Nephron (organoid): ENCODE data around the gene RASIP1.

Experiments
- H3K27ac Mint-ChIP-seq, 3 experiments: 2 replicates each; pipeline ENCODE4 v1.8.0; 2020; ENCODE audit warnings: mixed read lengths in 3 of 3, mild to moderate bottlenecking in 2 of 3, moderate library complexity in 1 of 3
- H3K27me3 Mint-ChIP-seq: 2 replicates; pipeline ENCODE4 v1.8.0; 2021; ENCODE audit warnings: low read depth, mild to moderate bottlenecking, moderate library complexity, mixed read lengths
- H3K36me3 Mint-ChIP-seq: 2 replicates; pipeline ENCODE4 v1.8.0; 2020; ENCODE audit warnings: low read depth, mixed read lengths
- H3K4me1 Mint-ChIP-seq: 2 replicates; pipeline ENCODE4 v1.8.0; 2020; ENCODE audit warnings: mixed read lengths
- H3K4me3 Mint-ChIP-seq, 3 experiments: 2 replicates each; pipeline ENCODE4 v1.8.0; 2020; ENCODE audit warnings: mild to moderate bottlenecking in 3 of 3, mixed read lengths in 3 of 3, moderate library complexity in 2 of 3
- H3K9me3 Mint-ChIP-seq: 2 replicates; pipeline ENCODE4 v1.8.0; 2020; ENCODE audit warnings: mixed read lengths
- CTCF ChIP-seq, 3 experiments: fragments of 200-600 bp; sonication (generic); IDR thresholded peaks; one replicate each; pipeline ENCODE4 v1.5.0; 2021; ENCODE audit warnings: antibody characterized with exemption in 3 of 3; ENCODE audit not compliant: unreplicated experiment in 3 of 3

The RASIP1 gene

GRCh38 chr19:48777720-48778119, 37.3 kb upstream of the RASIP1 start:
- Mint-ChIP-seq H3K27ac (no peak overlapping the region), H3K36me3 (no peaks in the 10 kb centered on the region), H3K4me3 (no peak overlapping the region), H3K27me3 (no peaks in the 10 kb centered on the region), H3K9me3 (no peaks in the 10 kb centered on the region), H3K4me1 (peaks cover 12% of the 10 kb centered on the region)
- no peak for TF ChIP-seq CTCF (IDR thresholded peaks at IDR 0.05; ENCODE audit: unreplicated experiment in 3 of 3)

- Mint-ChIP-seq H3K27me3 (no peaks in the 10 kb centered on the region), H3K27ac (no peak overlapping the region), H3K4me3 (no peak overlapping the region), H3K36me3 (no peaks in the 10 kb centered on the region), H3K4me1 (peaks cover 11% of the 10 kb centered on the region), H3K9me3 (no peaks in the 10 kb centered on the region)
- TF ChIP-seq CTCF (IDR thresholded peaks at IDR 0.05; ENCODE audit: unreplicated experiment in 3 of 3), result no peak
Measured at GRCh38 chr19:48777139-48777538, 36.7 kb upstream of the RASIP1 start.

- Mint-ChIP-seq H3K4me3 (no peak overlapping the region), H3K4me1 (peaks cover 9% of the 10 kb centered on the region), H3K36me3 (no peaks in the 10 kb centered on the region), H3K27ac (no peak overlapping the region), H3K9me3 (no peaks in the 10 kb centered on the region), H3K27me3 (no peaks in the 10 kb centered on the region)
- no peak for TF ChIP-seq CTCF (IDR thresholded peaks at IDR 0.05; ENCODE audit: unreplicated experiment in 3 of 3)
Measured at GRCh38 chr19:48772503-48772953, 32.1 kb upstream of the RASIP1 start.

DNA sequence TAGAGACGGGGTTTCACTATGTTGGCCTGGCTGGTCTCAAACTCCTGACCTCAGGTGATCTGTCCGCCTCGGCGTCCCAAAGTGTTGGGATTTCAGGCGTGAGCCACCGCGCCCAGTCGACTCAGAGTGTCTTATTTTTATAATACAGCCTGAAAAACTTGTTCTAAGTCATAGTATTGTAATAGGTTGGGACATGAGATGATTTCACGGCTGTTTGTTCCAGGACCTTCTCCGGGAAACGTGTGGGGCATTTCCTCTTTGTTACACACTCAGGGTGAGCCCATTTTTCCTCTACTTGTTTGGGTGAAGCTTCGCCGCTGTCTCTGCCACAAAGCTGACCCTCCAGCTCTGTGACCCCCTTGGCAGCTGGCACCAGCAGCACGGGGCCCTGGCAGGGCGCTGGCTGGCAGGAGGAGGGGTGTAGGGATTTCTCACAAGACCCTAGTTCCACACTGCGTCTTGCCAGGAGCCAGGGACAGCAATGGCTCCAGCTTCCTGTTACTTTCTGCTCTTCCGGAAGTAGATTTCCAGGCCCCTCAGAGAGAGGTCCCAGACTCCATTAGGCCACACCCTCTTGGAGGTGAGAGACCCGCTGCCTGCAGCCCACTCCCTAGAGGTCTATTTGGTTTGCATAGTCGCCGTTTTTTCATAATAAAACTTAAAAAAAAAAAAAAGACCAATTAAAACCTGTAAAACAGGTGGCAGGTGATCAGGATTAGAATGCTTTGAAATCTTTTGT, 30.5 kb upstream of the RASIP1 start:
- no peaks in the 10 kb centered on the region for H3K36me3 Mint-ChIP-seq

DNA sequence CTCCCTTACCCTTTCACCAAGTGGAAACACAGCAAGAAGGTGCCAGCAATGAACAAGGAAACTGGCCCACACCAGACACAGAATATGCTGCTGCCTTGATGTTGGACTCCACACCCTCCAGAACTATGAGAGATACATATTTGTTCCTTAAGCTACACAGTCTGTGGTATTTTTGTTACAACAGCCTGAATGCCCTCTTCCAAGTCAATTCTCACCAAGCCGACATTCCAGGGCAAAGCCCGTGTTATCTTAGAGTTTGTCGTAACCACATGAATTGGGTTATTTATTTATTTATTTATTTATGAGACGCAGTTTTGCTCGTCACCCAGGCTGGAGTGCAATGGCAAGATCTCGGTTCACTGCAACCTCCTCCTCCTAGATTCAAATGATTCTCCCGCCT, 29.9 kb upstream of the RASIP1 start:
- TF ChIP-seq CTCF (IDR thresholded peaks at IDR 0.05; ENCODE audit: unreplicated experiment in 3 of 3), result no peak
- H3K36me3 Mint-ChIP-seq, result no peaks in the 10 kb centered on the region

More for the DNA sequence above, 30.5 kb upstream of the RASIP1 start:
- H3K27me3 Mint-ChIP-seq, result peaks cover 5% of the 10 kb centered on the region
- TF ChIP-seq CTCF (IDR thresholded peaks at IDR 0.05; ENCODE audit: unreplicated experiment in 3 of 3), result no peak
- H3K9me3 Mint-ChIP-seq, result no peaks in the 10 kb centered on the region
- H3K4me1 Mint-ChIP-seq, result peaks cover 9% of the 10 kb centered on the region
- no peak overlapping the region for H3K4me3 Mint-ChIP-seq
- no peak overlapping the region for H3K27ac Mint-ChIP-seq

More for the DNA sequence above, 29.9 kb upstream of the RASIP1 start:
- H3K27ac Mint-ChIP-seq, result no peak overlapping the region
- H3K4me3 Mint-ChIP-seq, result no peak overlapping the region
- peaks cover 9% of the 10 kb centered on the region for H3K27me3 Mint-ChIP-seq
- peaks cover 9% of the 10 kb centered on the region for H3K4me1 Mint-ChIP-seq
- H3K9me3 Mint-ChIP-seq, result no peaks in the 10 kb centered on the region
